Measurements from ENCODE around the gene RHEB. TPM values are rescaled to one million over a fixed set of nuclear protein-coding genes. Genes with fewer than 3 reads are reported as not detected.

RHEB gene
- total RNA-seq, 1 donor from 2014 or later: 113 TPM

GRCh38 chr7:151550656-151551286, 31.1 kb upstream of the RHEB start:
- H3K27me3 ChIP-seq (ENCODE audit: low read depth): no peaks in the 10 kb centered on the region
- DNase-seq: no peak
- intact Hi-C loops (cut with micrococcal nuclease): no loop called here
- H3K9me3 ChIP-seq (replicated peaks): no peaks in the 10 kb centered on the region
- no peak overlapping the region for H3K4me3 ChIP-seq
- TF ChIP-seq CTCF (IDR thresholded peaks at IDR 0.05; ENCODE audit: borderline replicate concordance): no peak
- H3K36me3 ChIP-seq: no peaks in the 10 kb centered on the region
- H3K4me1 ChIP-seq: peaks cover 20% of the 10 kb centered on the region
- H3K27ac ChIP-seq (replicated peaks): no peak overlapping the region

- no peak for TF ChIP-seq CTCF (IDR thresholded peaks at IDR 0.05; ENCODE audit: borderline replicate concordance)
- no peak for DNase-seq
- intact Hi-C loops (cut with micrococcal nuclease): no loop called here
- Histone ChIP-seq H3K4me1 (peaks cover 20% of the 10 kb centered on the region), H3K27me3 (ENCODE audit: low read depth) (no peaks in the 10 kb centered on the region), H3K9me3 (replicated peaks) (no peaks in the 10 kb centered on the region), H3K27ac (replicated peaks) (no peak overlapping the region), H3K36me3 (no peaks in the 10 kb centered on the region), H3K4me3 (no peak overlapping the region)
Measured at GRCh38 chr7:151549644-151550043, 29.9 kb upstream of the RHEB start.

- peaks cover 20% of the 10 kb centered on the region for H3K4me1 ChIP-seq
- no peak for DNase-seq
- H3K9me3 ChIP-seq (replicated peaks): no peaks in the 10 kb centered on the region
- H3K27me3 ChIP-seq (ENCODE audit: low read depth): no peaks in the 10 kb centered on the region
- no peak overlapping the region for H3K27ac ChIP-seq (replicated peaks)
- no peak overlapping the region for H3K4me3 ChIP-seq
- intact Hi-C loops (cut with micrococcal nuclease): no loop called here
- H3K36me3 ChIP-seq: no peaks in the 10 kb centered on the region
- TF ChIP-seq CTCF (IDR thresholded peaks at IDR 0.05; ENCODE audit: borderline replicate concordance): no peak
Measured at GRCh38 chr7:151549083-151549482, 29.4 kb upstream of the RHEB start.

GRCh38 chr7:151544183-151544582, 24.5 kb upstream of the RHEB start:
- Histone ChIP-seq H3K4me3 (no peak overlapping the region), H3K4me1 (peaks cover 8% of the 10 kb centered on the region), H3K27ac (replicated peaks) (no peak overlapping the region), H3K36me3 (no peaks in the 10 kb centered on the region), H3K27me3 (ENCODE audit: low read depth) (no peaks in the 10 kb centered on the region), H3K9me3 (replicated peaks) (no peaks in the 10 kb centered on the region)
- intact Hi-C loops (cut with micrococcal nuclease): no loop called here
- TF ChIP-seq CTCF (IDR thresholded peaks at IDR 0.05; ENCODE audit: borderline replicate concordance): no peak
- no peak for DNase-seq

- Histone ChIP-seq H3K36me3 (no peaks in the 10 kb centered on the region), H3K4me3 (no peak overlapping the region), H3K27ac (replicated peaks) (no peak overlapping the region), H3K27me3 (ENCODE audit: low read depth) (no peaks in the 10 kb centered on the region), H3K4me1 (peaks cover 23% of the 10 kb centered on the region), H3K9me3 (replicated peaks) (no peaks in the 10 kb centered on the region)
- intact Hi-C loops (cut with micrococcal nuclease): no loop called here
- TF ChIP-seq CTCF (IDR thresholded peaks at IDR 0.05; ENCODE audit: borderline replicate concordance): no peak
- DNase-seq: no peak
Measured at GRCh38 chr7:151542606-151543130, 23.0 kb upstream of the RHEB start.

Data from left ventricle myocardium inferior (tissue), 1 donor.